Endothelial cell of umbilical vein (primary cell): Measurements from ENCODE around the gene KLHDC4. TPM values are rescaled to one million over a fixed set of nuclear protein-coding genes. Genes with fewer than 3 reads are reported as not detected.

Experiments
- BruUV-seq: library from RNA; stranded (reverse); fragments of 400-500 nt; replicated peaks from 2 replicates; lab custom pipeline; 2021; lab: Mats Ljungman, UMichigan
- CTCF ChIA-PET: fragments of 300-600, 350-600 bp; sonication (Branson Sonifier 250); formaldehyde crosslinking; loops from one replicate; lab custom pipeline; 2021; ENCODE audit warnings: antibody characterized with exemption, inconsistent platforms; lab: Charles Lee
- POLR2A ChIA-PET: fragments of 300-600, 350-600 bp; sonication (Branson Sonifier 250); formaldehyde crosslinking; loops from one replicate; lab custom pipeline; 2021; ENCODE audit warnings: antibody characterized with exemption, inconsistent platforms; lab: Charles Lee
- DNase-seq: peaks from one replicate; pipeline ENCODE4 v3.0.0-alpha.2; 2011; ENCODE audit warnings: low read depth, low spot score
- FAIRE-seq: peaks from 2 replicates; lab custom pipeline; 2011; peaks lifted over from hg19 to GRCh38; lab: Jason Lieb, UNC
- H2AFZ ChIP-seq: 2 replicates; pipeline ENCODE4 v1.6.0; 2012; ENCODE audit warnings: low read depth, low read length, control low read depth, inconsistent platforms
- H3K27ac ChIP-seq: 2 replicates; pipeline ENCODE4 v1.5.1; 2011; ENCODE audit warnings: low read depth, mild to moderate bottlenecking, control low read depth, low read length, moderate library complexity; ENCODE audit not compliant: insufficient read depth
- H3K27me3 ChIP-seq, 2 experiments: 2 replicates each; pipeline versions ENCODE4 v1.6.0 to v1.6.1; 2011; ENCODE audit warnings: low read length in 2 of 2, mixed read lengths in 1 of 2; ENCODE audit not compliant: control insufficient read depth in 2 of 2, insufficient read depth in 2 of 2
- H3K36me3 ChIP-seq, 2 experiments: 2 replicates in 1 of 2; 3 replicates in 1 of 2; pipeline ENCODE4 v1.5.1; 2011; ENCODE audit warnings: low read length in 2 of 2, mild to moderate bottlenecking in 1 of 2, moderate library complexity in 1 of 2; ENCODE audit not compliant: control insufficient read depth in 2 of 2, insufficient read depth in 2 of 2; ENCODE audit errors: extremely low read depth in 1 of 2
- H3K4me1 ChIP-seq: 3 replicates; pipeline ENCODE4 v1.5.1; 2011; ENCODE audit warnings: mild to moderate bottlenecking, low read length; ENCODE audit not compliant: control insufficient read depth, insufficient read depth; ENCODE audit errors: extremely low read depth
- H3K4me2 ChIP-seq: 2 replicates; pipeline ENCODE4 v1.6.1; 2011; ENCODE audit warnings: low read length, control low read depth, mixed read lengths; ENCODE audit not compliant: insufficient read depth
- H3K4me3 ChIP-seq, 3 experiments: fragments of 200-600 bp in 1 of 3; sonication (generic), shearing (Covaris generic) in 1 of 3; replicated peaks in 1 of 3; 2 replicates each; pipeline ENCODE4 v1.5.1; 2011 to 2016; ENCODE audit warnings: control low read depth in 3 of 3, low read length in 3 of 3, mild to moderate bottlenecking in 2 of 3, inconsistent platforms in 1 of 3, low read depth in 1 of 3, moderate library complexity in 1 of 3; ENCODE audit not compliant: insufficient read depth in 1 of 3
- H3K79me2 ChIP-seq: 2 replicates; pipeline ENCODE4 v1.6.0; 2012; ENCODE audit warnings: low read length, inconsistent platforms; ENCODE audit not compliant: control insufficient read depth, insufficient read depth
- H3K9ac ChIP-seq: replicated peaks from 2 replicates; pipeline ENCODE3; 2011; ENCODE audit warnings: low read length, control low read depth; ENCODE audit not compliant: insufficient read depth; ENCODE audit errors: extremely low read depth
- H3K9me1 ChIP-seq: replicated peaks from 3 replicates; pipeline ENCODE4 v1.6.0; 2011; ENCODE audit warnings: mild to moderate bottlenecking, low read length; ENCODE audit not compliant: control insufficient read depth, insufficient read depth; ENCODE audit errors: extremely low read depth
- H3K9me3 ChIP-seq: replicated peaks from 2 replicates; pipeline ENCODE4 v1.5.1; 2012; ENCODE audit warnings: low read length, inconsistent platforms; ENCODE audit not compliant: control insufficient read depth, insufficient read depth
- H4K20me1 ChIP-seq: replicated peaks from 2 replicates; pipeline ENCODE3; 2011; ENCODE audit warnings: mild to moderate bottlenecking, low read length; ENCODE audit not compliant: control insufficient read depth, insufficient read depth; ENCODE audit errors: extremely low read depth
- EZH2 ChIP-seq: IDR thresholded peaks from 2 replicates; pipeline ENCODE4 v1.6.1; 2012; ENCODE audit warnings: borderline replicate concordance, low read depth, mild to moderate bottlenecking, moderate library complexity, low read length, inconsistent platforms; ENCODE audit not compliant: severe bottlenecking
- FOS ChIP-seq: IDR thresholded peaks from 2 replicates; pipeline ENCODE4 v1.6.1; 2011; ENCODE audit warnings: mild to moderate bottlenecking, low read length, moderate library complexity, borderline replicate concordance; ENCODE audit not compliant: insufficient read depth
- GATA2 ChIP-seq: IDR thresholded peaks from 2 replicates; pipeline ENCODE4 v1.7.0; 2011; ENCODE audit warnings: low read depth, mild to moderate bottlenecking, moderate library complexity, mixed read lengths, low read length; ENCODE audit not compliant: insufficient read length, insufficient read depth
- JUN ChIP-seq: IDR thresholded peaks from 2 replicates; pipeline ENCODE4 v1.6.1; 2011; ENCODE audit warnings: borderline replicate concordance, low read depth; ENCODE audit not compliant: insufficient read length, insufficient read depth
- MYC ChIP-seq: IDR thresholded peaks from one replicate; pipeline ENCODE4 v1.6.1; 2011; ENCODE audit warnings: mild to moderate bottlenecking, low read depth, low read length
- POLR2A ChIP-seq: IDR thresholded peaks from 2 replicates; pipeline ENCODE4 v1.6.1; 2012; ENCODE audit warnings: low read depth, mild to moderate bottlenecking, control low read depth, low read length
- POLR2AphosphoS5 ChIP-seq: IDR thresholded peaks from 2 replicates; pipeline ENCODE4 v1.6.1; 2012; ENCODE audit warnings: low read depth, mild to moderate bottlenecking, control low read depth, low read length, moderate library complexity; ENCODE audit not compliant: insufficient read depth
- dilution Hi-C: fragments of 300-500 bp; cut with MboI; formaldehyde crosslinking; loops from one replicate; pipeline ENCODE4 v1.15.0; 2019; ENCODE audit warnings: low sequenced_read_pairs; ENCODE audit not compliant: extremely low pct_ligation_motif_present
- intact Hi-C: fragments of 100-400 bp; cut with micrococcal nuclease; formaldehyde crosslinking; loops from one replicate; pipeline ENCODE4 v1.10.0; 2022
- polyA plus RNA-seq, 4 experiments: library from polyadenylated mRNA; depleted of rRNA in 3 of 4; stranded (reverse) in 3 of 4; unstranded in 1 of 4; fragments of >200 nt; gene quantifications; 2 replicates each; pipeline versions ENCODE4 v1.2.1 to v1.2.3, GENCODE V29; 2011 to 2012; ENCODE audit warnings: missing spikeins in 1 of 4
- total RNA-seq: library from RNA; stranded (reverse); gene quantifications from 2 replicates; pipeline ENCODE4 v1.2.3, GENCODE V29; 2021
- TF ChIP-seq, protein P1 (sequence below): IDR thresholded peaks from 2 replicates; pipeline ENCODE4 v1.6.1; 2011; ENCODE audit not compliant: insufficient read depth, insufficient read length
- TF ChIP-seq, protein P2 (sequence below), 2 donors: IDR thresholded peaks; 1 replicate in 1 of 2; 2 replicates in 1 of 2; pipeline ENCODE4 v1.5.1; 2011; ENCODE audit warnings: low read length in 2 of 2, mild to moderate bottlenecking in 2 of 2, moderate library complexity in 2 of 2, control low read depth in 1 of 2, inconsistent platforms in 1 of 2, low read depth in 1 of 2; ENCODE audit not compliant: insufficient read depth in 1 of 2; ENCODE audit errors: extremely low read depth in 1 of 2

The KLHDC4 gene
- total and polyA plus RNA-seq, 2 donors (not counting 3 experiments of a cell fraction or from before 2014, with no cell fraction given): 24.7 to 46.2 TPM

DNA sequence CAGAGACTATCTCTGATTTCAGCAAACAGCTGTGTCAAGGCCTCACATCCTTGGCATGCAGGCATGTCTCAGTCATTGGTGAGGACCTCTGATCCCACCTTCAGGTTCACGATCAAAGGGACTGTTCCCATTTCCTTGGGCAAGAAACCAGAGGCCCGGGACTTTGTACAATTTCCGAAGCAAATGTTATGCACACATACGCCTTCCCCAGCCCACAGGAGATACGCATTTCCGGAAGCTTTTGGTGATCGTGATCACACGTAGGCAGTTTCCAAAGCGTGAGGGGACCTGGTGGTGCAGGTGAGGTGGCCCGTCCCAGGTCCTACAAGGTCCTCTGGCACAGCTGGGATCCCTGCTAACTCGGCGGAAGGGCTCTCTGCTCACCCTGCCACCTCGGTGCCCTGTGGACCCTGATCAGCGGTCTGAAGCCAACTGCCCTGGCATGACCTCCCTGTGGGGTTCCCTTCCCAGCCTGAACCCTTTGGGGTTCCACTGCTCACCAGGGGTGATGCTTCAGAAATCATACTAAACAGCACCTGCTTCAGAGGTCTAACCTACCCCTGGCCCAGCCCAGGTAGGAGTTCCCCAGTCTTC, 28.8 kb upstream of the KLHDC4 start:
- no peaks in the 10 kb centered on the region for H3K9me3 ChIP-seq
- TF ChIP-seq, protein P1, sequence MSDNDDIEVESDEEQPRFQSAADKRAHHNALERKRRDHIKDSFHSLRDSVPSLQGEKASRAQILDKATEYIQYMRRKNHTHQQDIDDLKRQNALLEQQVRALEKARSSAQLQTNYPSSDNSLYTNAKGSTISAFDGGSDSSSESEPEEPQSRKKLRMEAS: no peak
- TF ChIP-seq, protein P2, sequence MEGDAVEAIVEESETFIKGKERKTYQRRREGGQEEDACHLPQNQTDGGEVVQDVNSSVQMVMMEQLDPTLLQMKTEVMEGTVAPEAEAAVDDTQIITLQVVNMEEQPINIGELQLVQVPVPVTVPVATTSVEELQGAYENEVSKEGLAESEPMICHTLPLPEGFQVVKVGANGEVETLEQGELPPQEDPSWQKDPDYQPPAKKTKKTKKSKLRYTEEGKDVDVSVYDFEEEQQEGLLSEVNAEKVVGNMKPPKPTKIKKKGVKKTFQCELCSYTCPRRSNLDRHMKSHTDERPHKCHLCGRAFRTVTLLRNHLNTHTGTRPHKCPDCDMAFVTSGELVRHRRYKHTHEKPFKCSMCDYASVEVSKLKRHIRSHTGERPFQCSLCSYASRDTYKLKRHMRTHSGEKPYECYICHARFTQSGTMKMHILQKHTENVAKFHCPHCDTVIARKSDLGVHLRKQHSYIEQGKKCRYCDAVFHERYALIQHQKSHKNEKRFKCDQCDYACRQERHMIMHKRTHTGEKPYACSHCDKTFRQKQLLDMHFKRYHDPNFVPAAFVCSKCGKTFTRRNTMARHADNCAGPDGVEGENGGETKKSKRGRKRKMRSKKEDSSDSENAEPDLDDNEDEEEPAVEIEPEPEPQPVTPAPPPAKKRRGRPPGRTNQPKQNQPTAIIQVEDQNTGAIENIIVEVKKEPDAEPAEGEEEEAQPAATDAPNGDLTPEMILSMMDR (IDR thresholded peaks at IDR 0.05; ENCODE audit: extremely low read depth in 1 of 2, insufficient read depth in 1 of 2, low read depth in 1 of 2, low read length in 2 of 2): no peak
- TF ChIP-seq MYC (no peak), GATA2 (no peak), POLR2AphosphoS5 (no peak), JUN (no peak), EZH2 (no peak), FOS (no peak), POLR2A (no peak)
- H3K27me3 ChIP-seq: peaks cover 0 to 2% of the 10 kb centered on the region in 2 experiments
- no peak overlapping the region for H3K27ac ChIP-seq
- H2AFZ ChIP-seq: no peak overlapping the region
- BruUV-seq: no TSS peak
- H3K4me3 ChIP-seq: no peak overlapping the region
- no peak for DNase-seq
- no peaks in the 10 kb centered on the region for H3K79me2 ChIP-seq
- no peak overlapping the region for H3K9ac ChIP-seq
- no peak for FAIRE-seq
- no peaks in the 10 kb centered on the region for H3K4me1 ChIP-seq
- no peaks in the 10 kb centered on the region for H3K36me3 ChIP-seq
- no peak overlapping the region for H3K4me2 ChIP-seq
- H4K20me1 ChIP-seq: no peaks in the 10 kb centered on the region
- dilution Hi-C loops: no loop called here
- ChIA-PET CTCF (interaction anchor here (0.8 to 2.8 kb wide), 6 partner anchors 9 to 77 kb away, joined by 3 to 15 read pairs (median 4); no protein-coding TSS in a partner anchor), POLR2A (no interaction called here)
- intact Hi-C loops: no loop called here
- H3K9me1 ChIP-seq: no peaks in the 10 kb centered on the region
